HCT116 (cell line): ENCODE measurements around the gene SLC4A4. TPM values are rescaled to one million over a fixed set of nuclear protein-coding genes. Genes with fewer than 3 reads are reported as not detected.

Experiments used
- ATAC-seq: fragments of 200-7000 bp; cut with Tn5 transposase; 2 replicates; pipeline ENCODE4 v1.9.1; 2020; ENCODE audit warnings: mild to moderate bottlenecking, moderate library complexity
- BruUV-seq: library from RNA; stranded (reverse); fragments of 400-500 nt; replicated peaks from 2 replicates; lab custom pipeline; 2021; lab: Mats Ljungman, UMichigan
- CTCF ChIA-PET: fragments of 300-600 bp; sonication (Branson Sonifier 250); formaldehyde crosslinking; loops from one replicate; lab custom pipeline; 2021; ENCODE audit warnings: antibody characterized with exemption; lab: Charles Lee
- POLR2A ChIA-PET: fragments of 300-600, 350-600 bp; sonication (Branson Sonifier 250); formaldehyde crosslinking; loops from one replicate; lab custom pipeline; 2021; ENCODE audit warnings: antibody characterized with exemption; lab: Charles Lee
- RAD21 ChIA-PET, 2 experiments: fragments of 300-600 bp; sonication (Branson Sonifier 250); formaldehyde crosslinking; loops; one replicate each; lab custom pipeline; 2023; ENCODE audit warnings: low total read pairs in 2 of 2; ENCODE audit not compliant: uncharacterized antibody in 2 of 2, unreplicated experiment in 2 of 2, low non-redundant PET in 1 of 2; lab: Charles Lee
- DNase-seq: peaks from one replicate; pipeline ENCODE4 v3.0.0-alpha.2; 2010; ENCODE audit warnings: low read depth, low spot score
- H2AFZ ChIP-seq: fragments of 200-600 bp; shearing (Covaris generic), sonication (generic); 2 replicates; pipeline ENCODE4 v1.6.1; 2017; ENCODE audit warnings: low read depth, mixed run types, mixed read lengths, antibody characterized with exemption, low read length; ENCODE audit not compliant: poor library complexity, severe bottlenecking
- H3K27ac ChIP-seq: 2 replicates; pipeline ENCODE4 v1.5.1; 2012; ENCODE audit warnings: low read depth, low read length
- H3K27me3 ChIP-seq: fragments of 200-600 bp; sonication (generic); 2 replicates; pipeline ENCODE4 v1.6.1; 2016; ENCODE audit warnings: mixed run types, low read length, mixed read lengths; ENCODE audit not compliant: insufficient read depth
- H3K36me3 ChIP-seq, 2 experiments: fragments of 200-500 bp in 1 of 2; fragments of 200-600 bp in 1 of 2; sonication (Bioruptor generic) in 1 of 2; sonication (generic) in 1 of 2; 2 replicates each; pipeline versions ENCODE4 v1.5.1 to v1.6.1; 2014 to 2016; ENCODE audit warnings: low read length in 2 of 2, inconsistent platforms in 1 of 2, mixed read lengths in 1 of 2, mixed run types in 1 of 2; ENCODE audit not compliant: insufficient read depth in 2 of 2, control insufficient read depth in 1 of 2
- H3K4me1 ChIP-seq, 2 experiments: fragments of 200-600 bp in 1 of 2; sonication (generic) in 1 of 2; 2 replicates each; pipeline versions ENCODE4 v1.5.1 to v1.6.1; 2012 to 2017; ENCODE audit warnings: low read length in 2 of 2, inconsistent platforms in 1 of 2, mild to moderate bottlenecking in 1 of 2, mixed read lengths in 1 of 2, mixed run types in 1 of 2, moderate library complexity in 1 of 2; ENCODE audit not compliant: insufficient read depth in 2 of 2, control insufficient read depth in 1 of 2
- H3K4me2 ChIP-seq: fragments of 200-600 bp; sonication (generic); 2 replicates; pipeline ENCODE4 v1.6.1; 2017; ENCODE audit warnings: mixed run types, low read length, mixed read lengths
- H3K4me3 ChIP-seq, 2 experiments: fragments of 200-600 bp in 1 of 2; sonication (generic) in 1 of 2; replicated peaks in 1 of 2; 2 replicates each; pipeline ENCODE4 v1.5.1; 2011 to 2016; ENCODE audit warnings: low read length in 2 of 2, control low read depth in 1 of 2, low read depth in 1 of 2, mild to moderate bottlenecking in 1 of 2, mixed read lengths in 1 of 2, mixed run types in 1 of 2
- H3K79me2 ChIP-seq: fragments of 200-600 bp; sonication (generic); 2 replicates; pipeline ENCODE4 v1.6.1; 2017; ENCODE audit warnings: mild to moderate bottlenecking, mixed run types, low read length, moderate library complexity, mixed read lengths; ENCODE audit not compliant: insufficient read depth
- H3K9ac ChIP-seq: fragments of 200-600 bp; sonication (generic); 2 replicates; pipeline ENCODE4 v1.6.1; 2016; ENCODE audit warnings: low read length, mixed read lengths
- H3K9me2 ChIP-seq: fragments of 200-600 bp; sonication (generic), shearing (Covaris generic); 2 replicates; pipeline ENCODE4 v1.6.1; 2017; ENCODE audit warnings: mixed run types, mild to moderate bottlenecking, moderate library complexity; ENCODE audit not compliant: insufficient read depth
- H3K9me3 ChIP-seq, 2 experiments: fragments of 200-500 bp in 1 of 2; fragments of 200-600 bp in 1 of 2; sonication (Bioruptor generic) in 1 of 2; sonication (generic) in 1 of 2; 2 replicates each; pipeline ENCODE4 v1.6.1; 2014 to 2017; ENCODE audit warnings: low read length in 2 of 2, mixed read lengths in 2 of 2, inconsistent platforms in 1 of 2, low read depth in 1 of 2, mild to moderate bottlenecking in 1 of 2, mixed run types in 1 of 2, moderate library complexity in 1 of 2; ENCODE audit not compliant: control insufficient read depth in 1 of 2, insufficient read depth in 1 of 2
- H4K20me1 ChIP-seq: fragments of 200-600 bp; sonication (generic), shearing (Covaris generic); 2 replicates; pipeline ENCODE4 v1.6.1; 2017; ENCODE audit warnings: mixed run types, mild to moderate bottlenecking, moderate library complexity; ENCODE audit not compliant: insufficient read depth
- CEBPB ChIP-seq: IDR thresholded peaks from 2 replicates; pipeline ENCODE4 v1.6.1; 2012; ENCODE audit warnings: low read depth
- ELF1 ChIP-seq: IDR thresholded peaks from 2 replicates; pipeline ENCODE4 v1.6.1; 2012; ENCODE audit warnings: low read depth, borderline replicate concordance
- POLR2AphosphoS5 ChIP-seq: IDR thresholded peaks from 2 replicates; pipeline ENCODE4 v1.6.1; 2011; ENCODE audit warnings: mild to moderate bottlenecking, low read depth, low read length, moderate library complexity
- REST ChIP-seq: IDR thresholded peaks from 2 replicates; pipeline ENCODE4 v1.6.1; 2012; ENCODE audit warnings: low read depth
- SIN3A ChIP-seq: IDR thresholded peaks from 2 replicates; pipeline ENCODE4 v1.6.1; 2012; ENCODE audit warnings: low read depth
- SP1 ChIP-seq: IDR thresholded peaks from 2 replicates; pipeline ENCODE4 v1.6.1; 2012; ENCODE audit warnings: low read depth
- YY1 ChIP-seq: IDR thresholded peaks from 2 replicates; pipeline ENCODE4 v1.6.1; 2011; ENCODE audit warnings: low read length, low read depth, moderate library complexity, mild to moderate bottlenecking; ENCODE audit not compliant: insufficient replicate concordance; ENCODE audit errors: extremely low read depth
- ZBTB33 ChIP-seq: IDR thresholded peaks from 2 replicates; pipeline ENCODE4 v1.6.1; 2011; ENCODE audit warnings: mild to moderate bottlenecking, low read length, moderate library complexity; ENCODE audit not compliant: insufficient replicate concordance; ENCODE audit errors: extremely low read depth
- intact Hi-C: fragments of 100-400 bp; cut with micrococcal nuclease; formaldehyde crosslinking; loops from 2 replicates; pipeline ENCODE4 v1.10.0; 2022
- total RNA-seq: library from RNA; stranded (reverse); gene quantifications from one replicate; pipeline ENCODE4 v1.2.1, GENCODE V29; 2021; ENCODE audit not compliant: unreplicated experiment

SLC4A4 gene
- total RNA-seq, 1 experiment from 2014 or later: 0.30 TPM

GRCh38 chr4:71584585-71584984 is 245.8 kb downstream of the SLC4A4 start:
- POLR2A ChIA-PET: no interaction called here

More at GRCh38 chr4:71584585-71584984, 245.8 kb downstream of the SLC4A4 start:
- Histone ChIP-seq H3K9ac (no peak overlapping the region), H3K27ac (no peak overlapping the region), H3K4me2 (no peak overlapping the region), H4K20me1 (no peaks in the 10 kb centered on the region), H3K9me2 (no peaks in the 10 kb centered on the region), H3K79me2 (no peaks in the 10 kb centered on the region), H3K36me3 (no peaks in the 10 kb centered on the region), H3K4me3 (no peak overlapping the region), H3K9me3 (no peaks in the 10 kb centered on the region), H2AFZ (no peak overlapping the region), H3K4me1 (no peaks in the 10 kb centered on the region), H3K27me3 (no peaks in the 10 kb centered on the region)
- intact Hi-C loops: no loop called here
- DNase-seq (no peak), ATAC-seq (no peak)
- RAD21 ChIA-PET: no interaction called here
- TF ChIP-seq ELF1 (no peak), REST (no peak), SP1 (no peak), YY1 (no peak), POLR2AphosphoS5 (no peak), SIN3A (no peak), CEBPB (no peak), ZBTB33 (no peak)
- no TSS peak for BruUV-seq
- CTCF ChIA-PET: no interaction called here
